Measurements from ENCODE around the gene EVI5L. TPM values are rescaled to one million over a fixed set of nuclear protein-coding genes. Genes with fewer than 3 reads are reported as not detected.

Gene EVI5L
- total and polyA plus RNA-seq, 2 of the 8 experiments (the other 6 are each of a cell fraction or from before 2014, with no cell fraction given): 7.2 to 11.0 TPM

- CTCF ChIA-PET (ENCODE audit: partially characterized antibody): interaction anchor here (0.6 to 1.4 kb wide), 4 partner anchors 11 to 19 kb away, joined by 3 to 4 read pairs (median 4); no protein-coding TSS in a partner anchor
- POLR2A ChIA-PET (ENCODE audit: partially characterized antibody): interaction anchor here (1.2 kb wide), 1 partner anchor 12 kb away, joined by 3 read pairs; no protein-coding TSS in a partner anchor
Measured at GRCh38 chr19:7846155-7846646, 16.2 kb downstream of the EVI5L start.

More at GRCh38 chr19:7846155-7846646, 16.2 kb downstream of the EVI5L start:
- peaks cover 0 to 20% of the 10 kb centered on the region in 2 experiments for H4K20me1 ChIP-seq (replicated peaks in 1 of 2; ENCODE audit: control insufficient read depth in 1 of 2, insufficient read depth in 2 of 2, low read length in 2 of 2)
- no peak overlapping the region for H3K4me3 ChIP-seq (ENCODE audit: extremely low read depth in 1 of 4, insufficient read depth in 2 of 4, low read depth in 3 of 4, low read length in 4 of 4)
- no peak overlapping the region for H2BK20ac ChIP-seq (ENCODE audit: low read length)
- no peak overlapping the region for H2AK5ac ChIP-seq (ENCODE audit: low read depth, low read length)
- H3K4ac ChIP-seq (replicated peaks; ENCODE audit: insufficient read length, low read depth, low read length): no peak overlapping the region
- no peak overlapping the region for H2AFZ ChIP-seq (ENCODE audit: low read length)
- no peak overlapping the region for H3K18ac ChIP-seq (ENCODE audit: extremely low read depth, low read length)
- DNase-seq (ENCODE audit: low read depth in 1 of 2, low spot score in 2 of 2) (no peak), FAIRE-seq (no peak)
- no peak for TF ChIP-seq USF2 (IDR thresholded peaks at IDR 0.05; ENCODE audit: low read length)
- TF ChIP-seq CHD2 (IDR thresholded peaks at IDR 0.05; ENCODE audit: low read length): no peak
- no peak for TF ChIP-seq ATF2 (IDR thresholded peaks at IDR 0.05; ENCODE audit: low read length)
- no peak for TF ChIP-seq BCL11A (IDR thresholded peaks at IDR 0.05; ENCODE audit: low read depth in 2 of 2, low read length in 2 of 2)
- TF ChIP-seq RBBP5 (IDR thresholded peaks at IDR 0.05; ENCODE audit: borderline replicate concordance, low read depth, low read length): no peak
- TF ChIP-seq POU5F1 (IDR thresholded peaks at IDR 0.05; ENCODE audit: low read depth, low read length): no peak
- no peak for TF ChIP-seq NRF1 (IDR thresholded peaks at IDR 0.05; ENCODE audit: low read depth, low read length)
- no peak overlapping the region for H3K4me2 ChIP-seq (ENCODE audit: insufficient read depth in 1 of 2, low read depth in 2 of 2, low read length in 2 of 2)
- peaks cover 0 to 7% of the 10 kb centered on the region in 2 experiments; a peak in 2 of 4 replicates for H3K79me2 ChIP-seq (ENCODE audit: control insufficient read depth in 1 of 2, insufficient read depth in 2 of 2, low read length in 2 of 2)
- no peak overlapping the region for H3K27ac ChIP-seq (ENCODE audit: low read depth, low read length)
- H3K9me3 ChIP-seq (ENCODE audit: insufficient read depth in 2 of 2, low read depth in 1 of 2, low read length in 1 of 2): peaks cover 0 to 14% of the 10 kb centered on the region in 2 experiments; a peak in 2 of 4 replicates
- H2BK15ac ChIP-seq (ENCODE audit: low read length): no peak overlapping the region
- no peak overlapping the region for H4K5ac ChIP-seq (ENCODE audit: insufficient read length, low read depth, low read length)
- H3K14ac ChIP-seq (ENCODE audit: insufficient read length): no peak overlapping the region
- H3K56ac ChIP-seq (replicated peaks; ENCODE audit: insufficient read length, low read depth, low read length): no peak overlapping the region
- no peak overlapping the region for H4K8ac ChIP-seq (ENCODE audit: extremely low read depth, insufficient read depth, low read length)
- H3K23ac ChIP-seq (ENCODE audit: insufficient read length): no peak overlapping the region
- no peak overlapping the region for H2BK5ac ChIP-seq (ENCODE audit: low read depth, low read length)
- no peaks in the 10 kb centered on the region for H3K79me1 ChIP-seq (ENCODE audit: low read depth, low read length)
- no peak overlapping the region for H2BK120ac ChIP-seq (replicated peaks; ENCODE audit: low read depth, low read length)
- no peak overlapping the region for H4K91ac ChIP-seq (replicated peaks; ENCODE audit: insufficient read length, low read length)
- no peak overlapping the region for H3K9ac ChIP-seq (replicated peaks in 1 of 4; ENCODE audit: extremely low read depth in 1 of 4, low read depth in 3 of 4, low read length in 3 of 4)
- WGBS, 2 experiments (ENCODE audit: extremely low coverage in 1 of 2, insufficient coverage in 1 of 2, insufficient read length in 1 of 2, insufficient replicate concordance in 2 of 2, low coverage in 1 of 2, low lambda C conversion rate in 2 of 2, missing lambda C conversion rate in 1 of 2): 88% methylated on average over 18 of the region's 19 CpGs; no CpG with 5 or more reads in 1 of the 2 experiments
- H2BK12ac ChIP-seq (ENCODE audit: low read depth, low read length): no peak overlapping the region
- no peaks in the 10 kb centered on the region; a peak in 1 of 7 replicates for H3K27me3 ChIP-seq (replicated peaks in 1 of 4; ENCODE audit: control insufficient read depth in 3 of 4, extremely low read depth in 1 of 4, insufficient read depth in 3 of 4, low read length in 3 of 4)
- H3K4me1 ChIP-seq (replicated peaks in 1 of 4; ENCODE audit: control insufficient read depth in 3 of 4, insufficient read depth in 4 of 4, low read length in 3 of 4): no peaks in the 10 kb centered on the region
- no peaks in the 10 kb centered on the region; a peak in 1 of 8 replicates for H3K36me3 ChIP-seq (ENCODE audit: control insufficient read depth in 2 of 4, insufficient read depth in 4 of 4, low read length in 3 of 4)
- peaks cover 17% of the 10 kb centered on the region for H3K23me2 ChIP-seq (ENCODE audit: low read depth, low read length)
